GM19372 (cell line): ENCODE measurements around the gene ATR.
"Not testable (repeated sequence)": the region's sequence is repeated elsewhere in the genome, so short reads cannot be mapped to it uniquely, and the experiment has no call there.

Experiments
- ATAC-seq: cut with Tn5 transposase; IDR thresholded peaks from one replicate; pipeline ENCODE4 v1.9.1; 2021; ENCODE audit warnings: mild to moderate bottlenecking, low read depth, moderate library complexity; ENCODE audit not compliant: unreplicated experiment

The ATR gene

DNA sequence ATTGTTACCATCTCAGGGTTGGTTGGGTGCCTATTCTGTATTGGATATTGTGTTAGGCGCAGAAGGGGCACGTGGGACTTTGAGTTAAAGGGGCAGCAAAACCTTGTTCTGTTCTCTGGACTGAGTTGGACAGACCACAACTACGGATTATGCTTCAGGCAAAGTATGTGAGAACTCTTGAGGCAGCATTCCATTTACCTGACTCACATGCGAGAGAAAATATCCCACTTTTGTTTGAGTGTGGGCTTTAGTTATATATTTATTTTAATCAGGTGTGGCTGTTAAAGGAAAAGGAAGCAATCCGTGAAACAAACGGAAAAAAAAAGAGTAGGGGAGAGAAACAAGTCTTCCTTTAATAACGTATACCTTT is 17.0 kb upstream of the ATR start:
- ATAC-seq, result no peak

DNA sequence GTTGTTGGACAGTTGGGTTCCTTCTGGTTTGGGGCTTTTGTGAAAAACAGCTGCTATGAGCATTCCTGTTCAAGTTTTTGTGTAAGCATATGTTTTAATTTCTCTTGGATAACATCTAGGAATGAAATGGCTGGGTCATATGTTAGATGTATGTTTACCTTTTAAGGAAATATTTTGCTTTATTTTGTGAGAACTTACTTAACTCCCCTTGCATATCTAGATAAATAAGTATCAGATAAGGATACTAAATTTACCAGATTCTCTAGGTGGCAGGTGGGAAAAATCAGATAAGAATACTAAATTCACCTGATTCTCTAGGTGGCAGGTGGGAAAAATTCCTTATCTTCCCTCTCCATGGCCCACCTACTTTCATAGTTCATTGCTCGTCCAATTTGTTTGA is 16.6 kb upstream of the ATR start:
- no peak for ATAC-seq

DNA sequence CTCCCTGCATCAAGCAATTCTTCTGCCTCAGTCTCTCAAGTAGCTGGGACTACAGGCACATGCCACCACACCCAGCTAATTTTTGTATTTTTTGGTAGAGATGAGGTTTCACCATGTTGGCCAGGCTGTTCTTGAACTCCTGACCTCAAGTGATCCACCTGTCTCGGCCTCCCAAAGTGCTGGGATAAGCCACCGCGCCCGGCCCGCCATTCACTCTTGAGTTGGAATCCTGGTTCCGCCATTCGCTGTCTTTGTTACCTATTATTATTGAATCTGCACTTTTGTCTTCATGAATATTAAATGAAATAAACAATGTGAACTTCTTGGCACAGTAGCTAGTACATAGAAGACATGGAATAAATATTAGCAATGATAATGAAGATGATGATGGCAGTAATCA is 13.7 kb upstream of the ATR start:
- ATAC-seq, result not testable (repeated sequence)

DNA sequence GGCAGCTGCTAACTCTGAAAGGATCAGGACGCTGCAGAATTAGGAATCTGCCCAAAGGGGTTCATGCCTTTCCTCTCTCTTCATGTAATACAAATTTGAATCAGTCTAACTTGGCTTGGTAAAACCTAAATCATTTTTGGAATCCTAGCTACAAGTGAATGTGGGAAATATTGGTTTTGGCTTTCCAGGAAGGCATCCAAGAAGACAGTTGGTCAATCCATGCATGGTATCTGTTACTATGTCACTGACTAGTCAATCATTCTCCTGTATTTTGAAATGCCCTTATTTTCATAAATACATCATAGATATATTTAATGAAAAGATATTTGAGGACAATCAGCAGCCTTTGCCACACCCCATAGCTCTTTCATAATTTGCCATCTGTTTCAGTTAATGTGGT is 10.2 kb upstream of the ATR start:
- ATAC-seq, result no peak

DNA sequence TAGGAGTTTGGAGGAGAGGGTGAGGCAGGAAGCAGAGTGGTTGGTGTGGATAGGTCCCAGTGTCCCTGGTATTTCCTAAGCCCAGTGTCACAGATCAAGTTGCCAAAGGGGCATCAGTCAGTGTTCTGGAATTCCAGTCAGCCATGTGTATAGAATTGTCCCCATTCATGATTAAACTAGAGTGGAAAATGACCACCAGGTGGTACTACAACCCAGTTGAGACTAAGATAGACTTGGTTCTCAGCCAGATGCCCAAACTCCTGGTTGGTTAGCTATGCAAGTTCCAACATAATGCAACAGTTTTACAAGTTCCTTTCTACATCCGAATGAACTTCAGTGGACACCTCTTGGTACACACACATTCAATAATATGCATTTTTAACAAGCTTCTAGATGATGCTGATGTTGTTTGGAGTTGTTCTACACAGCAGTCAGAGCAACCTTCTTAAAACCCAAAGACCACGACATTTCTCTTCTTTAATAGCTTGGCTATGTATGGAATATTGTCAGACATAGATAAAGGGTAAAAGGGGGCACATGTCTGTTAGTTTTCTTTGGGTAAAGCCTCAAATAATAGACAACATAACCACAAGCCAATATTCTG is 8.4 kb upstream of the ATR start:
- ATAC-seq, result peak; percentile 68

DNA sequence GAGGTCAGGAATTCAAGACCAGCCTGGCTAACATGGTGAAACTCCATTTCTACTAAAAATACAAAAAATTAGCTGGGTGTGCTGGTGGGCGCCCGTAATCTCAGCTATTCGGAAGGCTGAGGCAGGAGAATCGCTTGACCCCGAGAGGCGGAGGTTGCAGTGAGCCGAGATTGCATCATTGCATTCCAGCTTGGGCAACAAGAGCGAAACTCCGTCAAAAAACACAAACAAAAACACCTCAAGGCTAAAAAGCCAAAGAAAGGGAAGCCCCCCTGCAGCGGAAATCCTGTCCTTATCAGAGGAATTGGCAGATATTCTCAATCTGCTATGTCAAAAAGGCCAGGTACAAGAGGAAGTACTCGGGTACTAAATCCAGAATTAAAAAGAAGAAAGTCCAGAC is 2.5 kb upstream of the ATR start:
- ATAC-seq, result not testable (repeated sequence)

DNA sequence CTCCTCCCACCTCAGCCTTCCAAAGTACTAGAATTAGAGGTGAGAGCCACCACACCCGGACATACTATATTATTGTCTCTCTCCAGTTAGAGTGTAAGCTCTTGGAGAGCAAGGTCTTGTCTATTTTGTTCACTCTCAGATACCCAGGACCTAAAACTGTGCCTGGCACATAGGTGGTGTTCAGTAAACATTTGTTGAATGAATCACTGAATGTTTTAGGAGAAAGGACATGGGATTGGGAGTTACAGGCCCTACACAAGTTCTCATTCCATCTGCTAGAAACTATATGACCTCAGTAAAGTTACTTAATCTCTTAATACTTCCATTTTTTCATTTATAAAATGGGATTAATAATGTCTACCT is 1.5 kb upstream of the ATR start:
- ATAC-seq, result no peak

DNA sequence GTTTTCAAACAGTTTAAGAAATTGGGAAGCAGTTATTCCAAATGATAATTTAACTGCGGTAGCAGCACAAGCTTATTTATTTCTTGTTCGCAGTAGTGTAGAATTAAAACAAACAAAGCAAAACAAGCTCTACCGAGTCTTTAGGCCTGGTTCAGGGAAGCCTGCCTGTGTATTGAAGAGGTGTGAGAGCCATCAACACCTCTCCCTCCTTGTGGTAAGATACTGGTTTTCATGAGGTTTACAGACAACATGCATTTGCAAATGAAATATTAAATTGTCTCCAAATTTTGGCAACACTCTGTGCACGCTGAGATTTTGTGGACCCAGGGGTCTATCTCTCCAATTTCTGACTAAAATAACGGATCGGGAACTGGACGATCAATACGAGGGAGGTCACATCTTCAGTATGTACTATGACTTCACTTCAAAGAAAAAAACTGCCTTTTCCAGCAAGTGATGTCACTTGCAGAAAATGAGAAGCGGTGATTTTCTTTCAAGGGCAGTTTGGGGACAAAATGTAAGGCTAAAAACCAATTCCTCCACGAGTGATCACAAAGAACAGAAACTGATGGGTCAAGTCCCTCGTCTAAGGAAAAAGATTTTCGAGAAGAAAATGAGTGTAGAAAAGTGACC is 721 bp downstream of the ATR start:
- no peak for ATAC-seq

DNA sequence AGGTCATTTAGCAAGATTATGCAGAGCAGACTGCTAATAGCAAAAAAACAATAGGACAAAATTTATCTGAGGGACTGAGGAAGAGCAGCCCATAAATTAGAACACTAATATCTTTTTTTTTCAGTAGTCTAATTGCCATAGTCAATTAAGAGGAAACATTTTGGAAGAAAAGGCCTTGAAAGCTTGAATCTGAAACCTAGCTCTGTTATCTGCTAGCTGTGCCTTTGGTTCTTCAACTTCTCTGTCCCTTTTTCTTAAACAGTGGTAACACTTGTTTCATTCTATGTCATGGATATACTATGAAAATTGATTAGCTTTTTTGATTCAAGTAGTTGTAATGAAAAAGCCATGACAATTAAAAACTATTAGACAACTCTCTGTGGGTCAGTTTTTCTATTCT is 1.7 kb downstream of the ATR start:
- ATAC-seq, result no peak

DNA sequence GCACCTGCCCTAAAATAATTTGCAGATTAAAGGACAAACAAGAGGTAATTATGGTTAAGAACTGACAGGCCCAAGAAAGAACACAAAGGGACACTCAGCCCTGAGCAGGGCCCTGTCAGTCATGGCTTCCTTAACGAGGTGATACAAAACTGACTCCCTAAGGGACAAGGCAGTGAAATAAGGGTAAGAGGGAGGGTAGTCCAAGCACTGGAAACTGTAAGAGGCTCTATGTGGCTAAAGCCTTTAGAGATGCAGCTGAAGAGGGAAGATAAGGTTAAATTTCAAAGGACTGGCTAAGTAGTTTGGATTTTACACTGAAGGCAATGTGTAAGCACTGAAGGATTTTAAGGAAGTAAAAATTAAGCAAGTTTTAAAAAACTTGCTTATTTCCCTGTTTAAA is 3.9 kb downstream of the ATR start:
- ATAC-seq, result no peak

DNA sequence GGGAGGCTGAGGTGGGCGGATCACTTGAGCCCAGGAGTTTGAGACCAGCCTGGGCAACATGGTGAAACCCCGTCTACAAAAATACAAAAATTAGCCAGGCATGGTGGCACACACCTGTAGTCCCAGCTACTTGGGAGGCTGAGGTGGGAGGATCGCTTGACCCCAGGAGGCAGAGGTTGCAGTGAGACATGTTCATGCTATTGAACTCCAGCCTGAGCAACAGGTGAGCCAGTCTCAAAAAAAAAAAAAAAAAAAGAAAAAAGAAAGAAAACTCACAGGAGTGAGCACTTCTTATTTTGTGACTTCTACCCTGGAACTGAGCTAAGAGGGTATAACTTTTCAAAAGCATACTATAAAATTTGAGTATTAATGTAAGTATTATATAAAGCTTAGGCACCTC is 4.3 kb downstream of the ATR start:
- ATAC-seq, result not testable (repeated sequence)

DNA sequence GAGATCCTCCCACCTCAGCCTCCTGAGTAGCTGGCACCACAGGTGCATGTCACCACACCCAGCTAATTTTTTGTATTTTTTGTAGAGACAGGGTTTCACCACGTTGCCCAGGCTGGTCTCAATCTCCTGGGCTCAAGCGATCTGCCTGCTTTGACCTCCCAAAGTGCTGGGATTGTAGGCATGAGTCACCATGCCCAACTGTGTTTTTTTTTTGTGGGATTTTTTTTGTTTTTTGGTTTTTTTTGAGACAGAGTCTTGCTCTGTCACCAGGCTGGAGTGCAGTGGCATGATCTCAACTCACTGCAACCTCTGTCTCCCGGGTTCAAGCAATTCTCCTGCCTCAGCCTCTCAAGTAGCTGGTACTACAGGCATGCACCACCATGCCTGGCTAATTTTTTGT is 9.1 kb downstream of the ATR start:
- ATAC-seq, result not testable (repeated sequence)

DNA sequence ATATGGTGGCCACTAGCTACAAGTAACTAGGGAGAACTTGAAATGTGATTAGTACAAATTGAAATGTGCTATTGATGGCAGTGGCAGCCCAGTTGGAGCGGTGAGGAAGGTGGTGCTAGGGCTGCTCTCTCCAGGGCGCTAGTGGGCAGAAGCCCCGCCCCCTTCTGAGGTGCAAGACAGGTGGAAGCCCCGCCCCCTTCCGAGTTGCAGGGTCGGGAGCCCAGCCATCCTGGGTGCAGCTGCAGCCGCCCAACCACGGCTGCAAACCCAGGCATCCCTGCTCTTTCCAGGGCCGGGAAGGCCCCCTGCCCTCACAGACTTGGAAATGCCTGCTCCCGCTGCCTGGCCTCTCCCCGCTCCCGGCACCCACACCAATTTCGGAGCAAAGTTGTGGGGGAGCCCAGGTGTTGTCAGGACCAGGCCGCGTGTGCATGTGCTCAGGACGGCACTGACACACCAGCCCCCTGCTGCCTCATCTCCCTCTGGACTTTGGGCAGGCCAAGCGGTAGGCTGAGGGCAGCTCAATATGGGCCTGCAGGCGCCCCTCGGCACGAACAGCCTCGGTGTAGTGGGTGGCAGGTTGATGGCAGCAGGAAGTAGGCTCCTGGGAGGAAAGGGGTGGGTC is 10.0 kb downstream of the ATR start:
- no peak for ATAC-seq

DNA sequence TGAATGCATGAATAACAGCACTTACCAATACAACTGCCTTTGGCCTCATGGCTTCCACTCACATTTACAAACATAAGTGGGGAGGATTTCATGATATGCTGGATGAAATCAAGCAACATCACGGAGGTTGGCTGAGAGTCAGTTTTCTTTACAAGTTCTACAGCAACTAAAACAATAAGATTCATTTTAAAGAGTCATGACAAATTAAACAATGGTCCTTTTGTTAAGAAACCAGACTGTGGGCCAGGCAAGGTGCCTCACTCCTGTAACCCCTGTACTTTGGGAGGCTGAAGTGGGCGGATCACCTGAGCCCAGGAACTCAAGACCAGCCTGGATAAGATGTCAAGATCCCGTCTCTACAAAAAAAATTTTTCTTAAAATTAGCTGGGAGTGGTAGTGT is 12.4 kb downstream of the ATR start:
- ATAC-seq, result no peak

DNA sequence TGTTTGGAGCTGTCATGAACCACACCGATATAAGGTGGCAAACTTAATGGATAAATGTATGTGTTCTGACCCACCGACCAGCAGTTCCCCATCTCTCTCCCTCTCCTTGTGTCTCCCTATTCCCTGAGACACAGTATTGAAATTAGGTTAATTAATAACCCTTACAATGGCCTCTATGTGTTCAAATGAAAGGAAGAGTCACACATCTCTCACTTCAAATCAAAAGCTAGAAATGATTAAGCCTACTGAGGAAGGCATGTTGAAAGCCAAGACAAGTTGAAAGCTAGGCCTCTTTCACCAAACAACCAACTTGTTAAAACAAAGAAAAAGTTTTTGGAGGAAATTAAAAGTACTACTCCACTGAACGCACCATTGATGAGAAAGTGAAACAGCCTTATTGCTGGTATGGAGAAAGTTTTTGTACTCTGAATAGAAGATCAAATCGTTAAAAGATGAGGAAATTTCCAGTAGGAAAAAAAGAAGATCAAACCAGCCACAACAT is 15.0 kb downstream of the ATR start:
- ATAC-seq, result no peak

DNA sequence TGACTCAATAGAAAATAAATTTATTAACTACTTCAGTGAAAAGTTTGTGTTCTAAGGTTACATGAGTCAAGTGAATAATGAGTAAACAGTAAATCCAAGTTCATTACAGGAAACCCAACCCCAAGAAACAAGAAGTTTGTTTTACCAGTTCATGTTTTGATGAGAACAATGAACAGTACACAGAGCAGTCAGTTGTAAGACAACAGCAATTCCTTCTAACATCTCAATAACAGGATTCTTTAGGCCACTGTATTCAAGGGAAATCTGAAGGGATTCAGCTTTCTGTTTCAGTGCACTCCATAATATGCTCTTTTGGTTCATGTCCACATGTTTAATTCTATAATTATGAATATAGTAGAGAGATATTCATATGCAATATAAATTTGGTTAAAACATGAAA is 18.4 kb downstream of the ATR start:
- no peak for ATAC-seq

DNA sequence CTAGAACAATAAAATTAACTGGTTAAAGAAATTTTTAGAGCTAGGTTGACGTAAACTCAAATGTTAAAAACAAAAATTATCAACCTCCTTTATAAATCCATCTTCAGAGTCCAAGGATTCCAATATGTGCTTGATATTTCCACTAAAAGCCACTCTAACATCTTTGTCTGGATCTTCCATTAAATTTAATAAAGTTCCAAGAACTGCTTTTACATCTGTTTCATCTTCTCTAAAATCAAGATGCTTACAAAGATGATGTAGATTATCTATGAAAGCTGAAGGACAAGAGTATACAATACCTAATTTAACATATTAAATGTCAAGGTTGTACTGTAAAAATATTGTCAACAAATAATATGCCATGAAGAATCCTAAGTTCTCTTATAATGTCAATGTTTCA is 24.8 kb downstream of the ATR start:
- ATAC-seq, result no peak

DNA sequence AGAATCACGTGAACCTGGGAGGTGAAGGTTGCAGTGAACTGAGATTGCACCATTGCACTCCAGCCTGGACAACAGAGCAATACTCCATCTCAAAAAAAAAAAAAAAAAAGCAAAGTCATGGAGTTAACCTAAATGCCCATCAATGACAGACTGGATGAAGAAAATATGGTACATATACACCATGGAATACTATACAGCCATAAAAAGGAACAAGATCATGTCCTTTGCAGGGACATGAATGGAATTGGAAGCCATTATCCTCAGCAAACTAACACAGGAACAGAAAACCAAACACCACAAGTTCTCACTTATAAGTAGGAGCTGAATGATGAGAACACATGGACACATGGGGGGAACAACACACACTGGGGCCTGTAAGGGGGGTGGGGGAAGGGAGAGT is 26.0 kb downstream of the ATR start:
- ATAC-seq, result not testable (repeated sequence)

DNA sequence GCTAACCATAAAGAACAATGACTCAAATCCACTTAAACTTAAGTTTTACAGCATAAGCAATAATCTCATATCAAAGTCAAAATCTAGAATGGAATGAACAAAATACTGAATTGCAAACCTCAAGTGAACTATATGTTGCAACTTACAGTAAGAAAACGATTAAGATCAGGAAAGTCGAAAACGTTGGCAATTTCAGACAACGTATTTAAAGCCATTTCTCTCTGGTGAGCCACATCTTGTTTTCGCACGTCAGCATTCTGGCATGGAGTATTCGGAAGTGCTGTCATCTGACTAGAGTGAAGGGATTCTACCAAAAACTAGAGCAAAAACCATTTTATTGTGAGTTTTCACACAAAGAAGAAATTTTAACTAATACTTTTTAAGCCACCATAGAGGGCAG is 28.5 kb downstream of the ATR start:
- no peak for ATAC-seq

DNA sequence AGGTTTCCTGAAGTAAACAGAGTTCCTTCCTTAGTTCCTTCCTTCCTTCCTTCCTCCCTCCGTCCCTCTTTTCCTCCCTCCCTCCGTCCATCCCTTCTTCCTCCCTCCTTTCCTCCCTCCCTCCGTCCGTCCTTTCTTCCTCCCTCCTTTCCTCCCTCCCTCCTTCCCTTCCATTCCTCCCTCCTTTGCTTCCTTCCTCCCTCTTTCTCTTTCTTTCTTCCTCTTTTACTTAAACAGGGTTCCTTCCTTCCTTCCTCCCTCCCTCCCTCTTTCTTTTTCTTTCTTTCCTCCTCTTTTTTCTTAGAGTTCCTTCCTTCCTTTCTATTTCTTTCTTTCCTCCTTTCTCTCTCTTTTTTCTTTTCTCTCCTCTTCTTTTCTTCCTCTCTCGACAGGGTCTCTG is 35.2 kb downstream of the ATR start:
- no peak for ATAC-seq

DNA sequence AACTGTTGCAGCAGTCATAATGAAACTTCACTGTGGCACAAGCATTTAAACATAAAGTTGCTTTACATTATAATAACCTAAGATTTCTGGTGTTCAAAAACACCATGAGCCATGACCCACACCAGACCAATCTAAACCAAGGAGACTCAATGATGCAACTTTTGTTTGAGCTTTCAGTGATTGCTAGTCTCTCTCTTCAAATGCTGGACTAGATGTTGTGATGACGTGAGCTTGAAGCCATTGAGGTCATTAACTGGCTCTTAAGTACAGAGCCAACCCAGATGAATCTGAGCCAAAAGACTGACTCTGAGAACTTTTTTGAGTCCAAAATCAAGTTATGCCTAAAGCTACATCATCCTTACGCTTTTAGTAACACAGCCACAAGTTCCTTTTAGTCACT is 36.5 kb downstream of the ATR start:
- no peak for ATAC-seq

DNA sequence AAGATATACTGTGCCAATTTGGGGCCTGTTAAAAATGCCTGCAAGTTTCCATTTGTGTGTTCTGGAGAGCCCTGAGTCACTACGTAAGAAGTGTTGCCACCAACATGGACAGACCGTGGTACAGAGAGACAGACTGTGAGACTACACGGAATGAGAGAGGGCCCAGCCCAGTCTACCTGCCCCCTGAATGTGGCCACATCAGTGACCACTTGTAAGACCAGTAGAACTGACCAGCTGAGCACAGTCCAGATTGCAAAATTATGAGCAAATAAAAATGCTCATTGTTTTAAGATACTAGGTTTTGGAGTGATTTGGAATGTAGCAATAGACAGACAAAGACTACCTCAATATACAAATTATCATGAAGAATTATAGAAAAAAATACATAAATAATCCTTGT is 42.0 kb downstream of the ATR start:
- no peak for ATAC-seq
